ENCODE results near the gene GPR180.

The GPR180 gene

DNA sequence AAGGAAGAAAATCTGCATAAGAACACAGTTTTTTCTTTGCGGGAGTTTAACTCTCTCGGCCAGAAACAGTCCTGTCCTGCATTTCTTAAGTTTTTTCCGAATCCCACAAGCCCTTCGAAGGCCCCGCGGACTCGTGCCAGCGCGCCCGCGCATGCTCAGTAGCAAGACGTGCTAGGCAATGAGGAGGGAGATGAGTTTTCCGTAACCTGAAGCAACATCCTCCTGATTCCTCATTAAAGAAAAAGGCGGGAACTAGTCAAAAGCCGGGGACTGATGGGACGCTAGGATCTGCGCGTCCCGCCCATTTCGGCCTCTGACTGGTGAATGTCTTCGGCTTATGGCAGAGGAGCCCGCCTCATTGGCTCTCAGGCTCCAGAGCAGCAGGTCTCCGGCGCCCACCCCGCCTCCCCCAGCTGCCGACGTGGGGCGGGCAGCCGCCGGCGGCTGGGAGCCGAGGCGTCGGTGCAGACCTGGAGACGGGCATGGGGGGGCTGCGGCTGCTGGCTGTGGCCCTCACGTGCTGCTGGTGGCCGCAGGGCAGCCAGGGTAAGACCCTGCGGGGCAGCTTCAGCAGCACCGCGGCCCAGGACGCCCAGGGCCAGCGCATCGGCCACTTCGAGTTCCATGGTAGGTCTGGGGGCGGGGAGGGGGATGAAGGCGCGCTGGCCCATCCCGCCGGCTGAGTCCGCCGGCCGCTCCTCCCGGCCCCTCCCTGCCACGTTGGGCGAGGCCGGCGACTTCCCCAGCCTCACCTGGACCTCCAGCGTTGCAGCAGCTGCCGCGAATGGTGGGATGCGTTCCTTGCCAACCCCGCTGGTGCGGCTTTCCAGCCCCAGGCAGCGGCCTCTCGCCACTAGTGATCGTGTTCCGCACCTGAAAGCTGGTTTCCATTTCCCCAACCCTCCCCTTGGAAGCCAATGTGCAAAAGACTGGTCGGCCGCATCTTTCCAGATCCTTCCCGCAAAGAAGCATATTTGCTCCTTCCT is at the start of gene GPR180:
Gene GPR180, plus strand, starts transcription at position 412 of the 986 bp plus-strand sequence. Its CDS starts 71 bp downstream, at position 483.
- DNase-seq: peak; percentile 98

DNA sequence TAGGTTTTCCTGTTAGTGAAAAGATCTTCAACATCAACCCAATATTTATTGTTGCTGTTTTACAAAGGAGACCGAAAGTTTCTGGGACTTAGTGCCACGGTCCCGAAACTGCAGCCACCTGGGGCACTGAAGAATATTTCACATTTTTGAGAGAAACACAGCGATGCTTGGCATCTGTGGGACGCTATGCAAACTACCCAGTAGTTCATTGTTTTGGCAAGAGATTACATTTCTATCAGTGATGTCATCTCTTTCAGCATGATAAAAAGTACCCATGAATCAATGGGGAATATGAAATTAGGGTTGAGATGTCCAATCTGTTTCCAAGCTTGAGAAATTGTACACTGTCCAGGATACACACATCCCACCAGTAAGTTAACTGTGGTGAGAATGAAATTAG is 49.6 kb upstream of the GPR180 start:
- no peak for DNase-seq

DNA sequence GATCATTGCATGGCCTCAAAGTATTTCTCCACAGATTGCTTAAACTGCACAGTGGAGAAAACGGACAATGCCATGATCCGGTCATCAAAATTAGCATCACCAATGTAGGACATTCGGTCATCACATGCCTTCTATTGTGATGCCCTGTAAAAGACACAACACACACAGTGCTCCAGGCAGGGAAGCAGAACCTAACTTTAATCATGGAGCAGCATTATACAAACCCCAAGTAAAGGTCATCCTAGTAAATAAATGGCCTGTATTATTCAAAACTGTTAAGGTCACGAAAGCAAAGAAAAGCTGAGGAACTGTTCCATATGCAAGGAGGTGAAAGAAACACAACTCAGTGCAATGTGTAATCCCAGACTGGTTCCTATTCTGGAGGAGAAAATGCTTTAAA is 47.9 kb upstream of the GPR180 start:
- DNase-seq: no peak

DNA sequence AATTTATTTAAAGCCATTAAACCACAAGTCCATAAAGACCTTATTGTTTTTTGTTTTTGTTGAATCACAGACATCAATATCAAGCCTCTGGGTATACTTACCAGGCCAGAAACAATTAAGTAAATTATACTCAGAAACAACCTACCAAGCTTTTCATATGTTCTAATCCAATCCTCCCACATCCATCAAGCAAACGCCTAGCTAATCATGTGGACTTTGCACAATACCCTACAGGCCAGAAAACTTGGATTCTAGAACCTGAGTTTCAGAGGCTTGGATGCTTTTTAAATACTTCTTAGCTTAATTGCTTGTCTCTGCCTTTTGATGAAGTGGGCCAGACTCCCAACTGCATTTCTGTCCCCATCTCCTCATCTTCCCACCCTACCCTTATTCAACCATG is 45.6 kb upstream of the GPR180 start:
- no peak for DNase-seq

DNA sequence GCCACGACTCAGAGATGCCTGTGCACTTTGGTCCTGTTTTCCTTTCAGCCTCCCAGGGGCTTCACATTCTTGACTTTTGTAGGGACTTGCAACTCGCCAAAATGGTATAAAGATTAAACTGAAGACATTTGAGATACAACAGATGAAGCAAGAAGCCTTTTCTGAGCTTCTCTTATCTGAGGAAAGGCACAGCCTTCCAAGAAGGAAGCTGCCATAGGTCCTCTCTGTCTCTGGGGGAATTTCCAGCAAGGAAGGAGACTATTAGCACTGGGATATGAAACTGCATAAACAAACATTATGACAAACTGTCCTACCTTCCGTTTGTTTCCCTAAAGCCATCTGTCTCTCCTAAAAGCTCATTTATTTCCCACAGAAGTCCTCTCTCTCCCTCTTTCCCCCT is 45.0 kb upstream of the GPR180 start:
- DNase-seq: no peak

DNA sequence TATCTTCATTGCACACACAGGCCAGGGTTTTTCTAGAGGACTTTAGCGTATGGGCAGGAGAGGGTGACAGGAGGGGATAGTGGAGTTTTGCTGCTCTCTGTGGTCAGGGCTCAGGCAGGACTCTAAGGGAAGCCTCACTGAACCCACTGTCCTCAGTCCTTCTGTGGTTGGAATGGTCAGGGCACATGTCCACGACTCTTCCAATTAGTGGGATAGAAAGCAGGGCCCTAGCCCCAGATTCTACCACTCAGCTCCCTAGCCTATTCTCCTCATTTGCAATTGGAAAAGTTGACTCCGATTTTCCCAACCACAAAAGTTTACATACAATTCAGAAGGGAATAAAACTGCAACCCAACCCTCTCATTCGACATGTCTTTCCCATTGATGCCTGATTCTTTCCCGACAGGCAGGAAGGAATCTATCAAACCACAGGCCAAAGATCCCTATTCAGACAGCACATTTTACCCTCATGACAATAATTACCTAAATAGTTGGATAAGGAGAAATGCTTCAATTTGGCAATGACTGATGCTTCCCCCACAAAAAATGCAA is 43.9 kb upstream of the GPR180 start:
- peak; percentile 56 for DNase-seq

DNA sequence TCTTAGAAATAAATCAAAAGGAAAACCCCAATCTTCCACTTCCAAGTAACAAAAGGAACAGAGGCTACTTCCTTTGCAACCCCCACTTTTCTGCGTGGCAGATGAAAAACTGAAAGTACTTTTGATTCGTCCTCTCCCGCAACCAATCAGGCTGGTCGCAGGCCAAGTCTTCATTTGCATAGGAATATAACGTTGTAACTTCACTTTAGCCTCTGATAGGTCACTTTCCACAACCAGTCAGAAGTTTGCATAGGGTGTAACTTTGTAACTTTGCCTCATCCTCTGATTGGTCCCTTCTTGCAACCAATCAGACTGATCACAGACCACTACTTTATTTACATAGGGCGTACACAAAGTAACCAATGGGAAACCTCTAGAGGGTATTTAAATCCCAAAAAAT is 42.9 kb upstream of the GPR180 start:
- DNase-seq: no peak

DNA sequence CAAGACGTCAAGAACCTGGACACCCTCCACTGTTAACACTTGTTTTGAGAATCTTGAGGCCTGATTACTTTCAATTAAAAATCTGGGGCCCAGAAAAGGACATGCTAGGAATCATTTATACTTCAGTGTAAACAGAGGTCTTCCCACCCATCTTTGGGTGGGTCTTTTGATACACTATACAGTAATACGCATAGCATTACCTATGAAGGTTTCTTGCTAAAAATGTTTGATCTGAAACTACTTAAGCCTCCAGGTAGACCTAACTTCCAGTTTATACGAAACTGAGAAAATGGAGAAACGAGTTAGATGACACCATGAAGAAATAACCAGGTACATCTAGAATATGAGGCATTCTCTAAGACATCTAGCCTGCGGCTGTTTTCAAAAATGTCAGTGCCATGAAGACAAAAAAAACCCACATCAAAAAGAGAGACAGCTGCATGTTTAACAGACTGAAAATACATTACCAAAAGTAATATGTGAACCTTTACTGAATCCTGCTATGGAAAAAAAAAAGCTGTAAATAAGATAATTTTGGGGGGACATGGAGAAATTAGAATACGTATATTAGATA is 42.3 kb upstream of the GPR180 start:
- DNase-seq: no peak

- no peak for DNase-seq
Measured at GRCh38 chr13:94560116-94560515, 41.5 kb upstream of the GPR180 start.

DNA sequence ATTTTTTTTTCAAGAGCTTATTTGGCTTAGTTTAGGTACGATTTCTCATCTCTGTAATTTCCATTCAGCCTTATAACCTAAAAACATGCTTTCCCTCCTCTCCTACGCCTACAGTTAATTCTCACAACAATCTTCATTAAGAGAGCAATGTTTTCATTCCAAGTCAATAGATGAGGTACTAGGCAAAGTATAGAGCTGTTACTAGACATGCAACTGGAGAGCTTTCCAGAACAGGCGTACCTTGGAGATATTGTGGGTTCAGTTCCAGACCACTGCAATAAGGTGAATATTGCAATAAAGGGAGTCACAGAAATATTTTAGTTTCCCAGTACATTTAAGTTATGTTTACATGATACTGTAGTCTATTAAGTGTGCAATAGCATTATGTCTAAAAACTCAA is 40.5 kb upstream of the GPR180 start:
- DNase-seq: no peak

GRCh38 chr13:94567581-94567980 is 34.1 kb upstream of the GPR180 start:
- DNase-seq: no peak

- DNase-seq: no peak
Measured at GRCh38 chr13:94568443-94568842, 33.2 kb upstream of the GPR180 start.

- no peak for DNase-seq
Measured at GRCh38 chr13:94569615-94570014, 32.0 kb upstream of the GPR180 start.

DNA sequence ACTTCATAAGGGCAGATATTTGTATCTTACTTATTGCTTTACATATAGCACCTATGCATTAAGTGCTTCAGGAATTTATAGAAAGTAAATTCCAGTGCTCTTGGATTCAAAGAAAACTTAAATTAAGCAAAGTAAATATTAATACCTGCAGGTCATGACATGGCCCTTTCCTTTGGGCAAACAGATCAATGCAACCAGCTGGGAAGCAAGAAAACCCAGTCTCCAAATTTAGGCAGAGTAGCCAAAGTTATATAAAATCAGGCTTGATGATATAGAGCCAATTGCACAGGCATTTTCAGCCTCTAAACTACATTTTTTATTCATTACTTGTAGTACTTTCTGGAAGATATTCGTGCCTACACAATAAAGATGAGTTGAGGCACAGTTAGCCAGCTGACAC is 22.6 kb upstream of the GPR180 start:
- no peak for DNase-seq

GRCh38 chr13:94583926-94584325 is 17.7 kb upstream of the GPR180 start:
- DNase-seq: no peak

GRCh38 chr13:94585543-94586101 is 16.0 kb upstream of the GPR180 start:
- DNase-seq: no peak

GRCh38 chr13:94586371-94586770 is 15.3 kb upstream of the GPR180 start:
- DNase-seq: no peak

DNA sequence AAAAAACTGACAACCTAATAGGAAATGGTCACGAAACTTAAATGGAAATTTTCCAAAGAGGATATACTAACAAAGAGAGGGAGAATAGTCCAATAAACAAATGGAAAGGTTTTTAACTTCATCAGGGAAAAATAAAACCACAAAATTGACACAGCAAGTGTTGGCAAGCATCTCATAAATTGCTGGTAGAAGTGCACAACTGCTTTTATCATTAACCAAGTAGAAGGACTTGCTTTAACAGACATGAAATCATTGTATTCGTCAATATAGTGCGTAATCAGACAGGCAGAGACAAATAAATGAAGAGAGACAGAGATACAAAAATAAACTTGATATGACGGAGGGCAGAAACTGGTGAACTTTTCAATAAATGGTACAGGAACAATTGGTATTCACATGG is 13.1 kb upstream of the GPR180 start:
- no peak for DNase-seq

- no peak for DNase-seq
Measured at GRCh38 chr13:94590744-94591143, 10.9 kb upstream of the GPR180 start.

- peak; percentile 31 for DNase-seq
Measured at GRCh38 chr13:94595001-94595949, 6.4 kb upstream of the GPR180 start.

- DNase-seq: peak; percentile 93
Measured at GRCh38 chr13:94595950-94596574, 5.6 kb upstream of the GPR180 start, which contains the start of gene TGDS. Gene TGDS (minus strand): TSS chr13:94596152. CDS start chr13:94596136, 16 bp downstream.

DNA sequence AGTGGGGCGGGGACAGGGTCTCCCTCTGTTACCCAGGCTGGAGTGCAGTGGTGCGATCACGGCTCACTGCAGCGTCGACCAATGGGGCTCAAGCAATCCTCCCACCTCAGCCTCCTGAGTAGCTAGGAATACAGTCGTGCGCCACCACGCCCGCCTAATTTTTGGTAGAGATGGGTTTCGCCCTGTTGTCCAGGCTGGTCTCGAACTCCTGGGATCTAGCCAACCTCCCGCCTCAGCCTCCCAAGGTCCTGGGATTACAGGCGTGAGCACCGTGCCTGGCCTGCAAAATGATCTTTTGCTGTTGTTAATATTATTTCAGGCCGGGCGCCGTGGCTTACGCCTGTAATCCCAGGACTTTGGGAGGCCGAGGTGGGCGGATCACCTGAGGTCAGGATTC is 5.1 kb upstream of the GPR180 start:
- peak; percentile 32 for DNase-seq

All from left hindlimb (tissue), 1 donor.